Endodermal cell (in vitro differentiated cells): ENCODE results near the gene UNC13C. TPM values are rescaled to one million over a fixed set of nuclear protein-coding genes. Genes with fewer than 3 reads are reported as not detected.

Experiments used
- DNase-seq: peaks from one replicate; pipeline ENCODE4 v3.0.0-alpha.2; 2017
- H3K27ac ChIP-seq: 2 replicates; pipeline ENCODE4 v1.5.1; 2013; ENCODE audit warnings: mild to moderate bottlenecking, low read depth, low read length, moderate library complexity
- H3K27me3 ChIP-seq: 2 replicates; pipeline ENCODE4 v1.6.1; 2013; ENCODE audit warnings: mild to moderate bottlenecking, low read length, moderate library complexity; ENCODE audit not compliant: insufficient read depth, control insufficient read depth, poor library complexity, severe bottlenecking
- H3K36me3 ChIP-seq: 2 replicates; pipeline ENCODE4 v1.7.0; 2013; ENCODE audit warnings: mild to moderate bottlenecking, low read length, moderate library complexity; ENCODE audit not compliant: control insufficient read depth, insufficient read depth
- H3K4me1 ChIP-seq: one replicate; pipeline ENCODE4 v1.7.0; 2013; ENCODE audit warnings: low read length; ENCODE audit not compliant: control insufficient read depth, insufficient read depth
- H3K4me3 ChIP-seq: 2 replicates; pipeline ENCODE4 v1.5.1; 2013; ENCODE audit warnings: mild to moderate bottlenecking, low read length, moderate library complexity
- H3K9ac ChIP-seq: 2 replicates; pipeline ENCODE4 v1.6.1; 2013; ENCODE audit warnings: mild to moderate bottlenecking, low read length, moderate library complexity; ENCODE audit not compliant: poor library complexity, severe bottlenecking; ENCODE audit errors: extremely low read depth
- H3K9me3 ChIP-seq: 2 replicates; pipeline ENCODE4 v1.6.1; 2013; ENCODE audit warnings: mild to moderate bottlenecking, low read length, moderate library complexity; ENCODE audit not compliant: control insufficient read depth
- H3K27ac Mint-ChIP-seq: 2 replicates; pipeline ENCODE4 v1.8.0; 2020; ENCODE audit warnings: mixed read lengths
- H3K27me3 Mint-ChIP-seq: 2 replicates; pipeline ENCODE4 v1.8.0; 2021; ENCODE audit warnings: mild to moderate bottlenecking, mixed read lengths; ENCODE audit not compliant: insufficient read depth
- H3K36me3 Mint-ChIP-seq: 2 replicates; pipeline ENCODE4 v1.8.0; 2020; ENCODE audit warnings: low read depth, mixed read lengths
- H3K4me1 Mint-ChIP-seq: 2 replicates; pipeline ENCODE4 v1.8.0; 2020; ENCODE audit warnings: mixed read lengths
- H3K4me3 Mint-ChIP-seq: 2 replicates; pipeline ENCODE4 v1.8.0; 2020; ENCODE audit warnings: mild to moderate bottlenecking, moderate library complexity, mixed read lengths
- H3K9me3 Mint-ChIP-seq: 2 replicates; pipeline ENCODE4 v1.8.0; 2020; ENCODE audit warnings: mild to moderate bottlenecking, mixed read lengths
- CTCF ChIP-seq: fragments of 200-600 bp; sonication (generic); conservative IDR thresholded peaks from 2 replicates; pipeline ENCODE4 v1.5.0; 2021; ENCODE audit warnings: antibody characterized with exemption, mild to moderate bottlenecking
- WGBS, 2 experiments: methylation state at CpG; one replicate each; pipeline versions ENCODE4 v1.1.5 to v1.1.7; 2013; ENCODE audit warnings: missing lambda C conversion rate in 2 of 2, mixed read lengths in 1 of 2; ENCODE audit not compliant: insufficient coverage in 1 of 2, insufficient read length in 1 of 2; 5-methylcytosine and 5-hydroxymethylcytosine counted together
- total RNA-seq, 2 donors: library from RNA; stranded (reverse); fragmentation: NEBNext Ultra II Directional in 1 of 2; extraction: Animal tissue kit (Norgen Biotek cat#: 25700) in 1 of 2; gene quantifications; 2 replicates in 1 of 2; 3 replicates in 1 of 2; pipeline ENCODE4 v1.2.1, GENCODE V29; 2021

Gene UNC13C
- total RNA-seq, 2 donors from 2014 or later = 7.2 to 19.9 TPM

- H3K36me3 ChIP-seq = no peaks in the 10 kb centered on the region
- peaks cover 13% of the 10 kb centered on the region for H3K27me3 ChIP-seq
- no peak overlapping the region for H3K27ac ChIP-seq
- H3K4me1 Mint-ChIP-seq = peaks cover 15% of the 10 kb centered on the region
- no peak for DNase-seq
- H3K27ac Mint-ChIP-seq = no peak overlapping the region
- no peak for TF ChIP-seq CTCF
- peaks cover 25% of the 10 kb centered on the region for H3K36me3 Mint-ChIP-seq
- H3K9ac ChIP-seq = no peak overlapping the region
- no peaks in the 10 kb centered on the region for H3K9me3 ChIP-seq
- peaks cover 4% of the 10 kb centered on the region for H3K27me3 Mint-ChIP-seq
- peaks cover 20% of the 10 kb centered on the region for H3K9me3 Mint-ChIP-seq
- H3K4me3 ChIP-seq = no peak overlapping the region
- WGBS, 2 experiments = 97% methylated on average over 2 of the region's 3 CpGs; no CpG with 5 or more reads in 1 of the 2 experiments
- H3K4me3 Mint-ChIP-seq = no peak overlapping the region
- H3K4me1 ChIP-seq = no peaks in the 10 kb centered on the region
These were observed 27.7 kb upstream of the UNC13C start for GRCh38 chr15:53950572-53950971.

GRCh38 chr15:53955396-53955795 is 22.8 kb upstream of the UNC13C start:
- H3K27me3 Mint-ChIP-seq = peaks cover 4% of the 10 kb centered on the region
- no peak overlapping the region for H3K4me3 Mint-ChIP-seq
- DNase-seq = no peak

GRCh38 chr15:53962646-53963561 is 15.3 kb upstream of the UNC13C start:
- H3K9me3 Mint-ChIP-seq = no peaks in the 10 kb centered on the region
- 32 to 100% methylated on average over 1 to 4 of the region's 4 CpGs for WGBS, 2 experiments
- no peak overlapping the region for H3K27ac Mint-ChIP-seq
- Histone ChIP-seq H3K9me3 (no peaks in the 10 kb centered on the region), H3K4me1 (no peaks in the 10 kb centered on the region), H3K4me3 (no peak overlapping the region), H3K36me3 (no peaks in the 10 kb centered on the region), H3K27me3 (no peaks in the 10 kb centered on the region), H3K27ac (no peak overlapping the region), H3K9ac (no peak overlapping the region)
- no peaks in the 10 kb centered on the region for H3K36me3 Mint-ChIP-seq
- peak; percentile 77 for DNase-seq
- TF ChIP-seq CTCF = peak; percentile 86
- peaks cover 15% of the 10 kb centered on the region for H3K4me1 Mint-ChIP-seq
- H3K27me3 Mint-ChIP-seq = no peaks in the 10 kb centered on the region
- H3K4me3 Mint-ChIP-seq = no peak overlapping the region

More at GRCh38 chr15:53955396-53955795, 22.8 kb upstream of the UNC13C start:
- Histone ChIP-seq H3K4me1 (no peaks in the 10 kb centered on the region), H3K27ac (no peak overlapping the region), H3K27me3 (peaks cover 13% of the 10 kb centered on the region), H3K9me3 (no peaks in the 10 kb centered on the region), H3K36me3 (no peaks in the 10 kb centered on the region), H3K4me3 (no peak overlapping the region), H3K9ac (no peak overlapping the region)
- H3K9me3 Mint-ChIP-seq = no peaks in the 10 kb centered on the region
- H3K4me1 Mint-ChIP-seq = peaks cover 15% of the 10 kb centered on the region
- TF ChIP-seq CTCF = no peak
- no peaks in the 10 kb centered on the region for H3K36me3 Mint-ChIP-seq
- no peak overlapping the region for H3K27ac Mint-ChIP-seq
